Colonic mucosa (tissue), 4 donors: ENCODE measurements around the gene CABCOCO1. TPM values are rescaled to one million over a fixed set of nuclear protein-coding genes. Genes with fewer than 3 reads are reported as not detected.

ENCODE experiments used
- DNase-seq: peaks from one replicate; pipeline ENCODE4 v3.0.0-alpha.2; 2020
- H3K27ac ChIP-seq: fragments of 200-600 bp; one replicate; pipeline ENCODE4 v1.8.0; 2021
- H3K27me3 ChIP-seq: fragments of 200-600 bp; one replicate; pipeline ENCODE4 v1.8.0; 2021
- H3K36me3 ChIP-seq: fragments of 200-600 bp; one replicate; pipeline ENCODE4 v1.8.0; 2021
- H3K4me1 ChIP-seq: fragments of 200-600 bp; one replicate; pipeline ENCODE4 v1.8.0; 2021; ENCODE audit warnings: mild to moderate bottlenecking
- H3K4me3 ChIP-seq: fragments of 200-600 bp; one replicate; pipeline ENCODE4 v1.8.0; 2021
- H3K9ac ChIP-seq, 2 donors: one replicate each; pipeline ENCODE4 v1.7.0; 2013; ENCODE audit warnings: control low read depth in 2 of 2, low read depth in 2 of 2, low read length in 2 of 2
- H3K9me3 ChIP-seq: fragments of 200-600 bp; one replicate; pipeline ENCODE4 v1.8.0; 2021
- intact Hi-C: fragments of 100-400 bp; cut with DNase I; formaldehyde crosslinking; loops from one replicate; pipeline ENCODE4 v1.14.1; 2022
- total RNA-seq, 2 donors: library from RNA; stranded (reverse); fragmentation: NEBNext Ultra II Directional in 1 of 2; extraction: Animal tissue kit (Norgen Biotek cat#: 25700) in 1 of 2; gene quantifications; one replicate each; pipeline ENCODE4 v1.2.1, GENCODE V29; 2021
- TF ChIP-seq, protein P1 (sequence below): fragments of 200-600 bp; IDR thresholded peaks from one replicate; pipeline ENCODE4 v1.8.0; 2022; ENCODE audit warnings: antibody characterized with exemption, mild to moderate bottlenecking
- donor health status: healthy.
- donor health status: DM: no; HTN: no; CAD: no.
- donor health status: DM: no; HTN: no; CAD: no.

Gene CABCOCO1
- total RNA-seq, 2 donors from 2014 or later, result not detected

- H3K4me1 ChIP-seq, result no peaks in the 10 kb centered on the region
- no peak overlapping the region for H3K9ac ChIP-seq
- no peaks in the 10 kb centered on the region for H3K36me3 ChIP-seq
- TF ChIP-seq, protein P1, sequence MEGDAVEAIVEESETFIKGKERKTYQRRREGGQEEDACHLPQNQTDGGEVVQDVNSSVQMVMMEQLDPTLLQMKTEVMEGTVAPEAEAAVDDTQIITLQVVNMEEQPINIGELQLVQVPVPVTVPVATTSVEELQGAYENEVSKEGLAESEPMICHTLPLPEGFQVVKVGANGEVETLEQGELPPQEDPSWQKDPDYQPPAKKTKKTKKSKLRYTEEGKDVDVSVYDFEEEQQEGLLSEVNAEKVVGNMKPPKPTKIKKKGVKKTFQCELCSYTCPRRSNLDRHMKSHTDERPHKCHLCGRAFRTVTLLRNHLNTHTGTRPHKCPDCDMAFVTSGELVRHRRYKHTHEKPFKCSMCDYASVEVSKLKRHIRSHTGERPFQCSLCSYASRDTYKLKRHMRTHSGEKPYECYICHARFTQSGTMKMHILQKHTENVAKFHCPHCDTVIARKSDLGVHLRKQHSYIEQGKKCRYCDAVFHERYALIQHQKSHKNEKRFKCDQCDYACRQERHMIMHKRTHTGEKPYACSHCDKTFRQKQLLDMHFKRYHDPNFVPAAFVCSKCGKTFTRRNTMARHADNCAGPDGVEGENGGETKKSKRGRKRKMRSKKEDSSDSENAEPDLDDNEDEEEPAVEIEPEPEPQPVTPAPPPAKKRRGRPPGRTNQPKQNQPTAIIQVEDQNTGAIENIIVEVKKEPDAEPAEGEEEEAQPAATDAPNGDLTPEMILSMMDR, result no peak
- H3K9me3 ChIP-seq, result no peaks in the 10 kb centered on the region
- no peak for DNase-seq
- intact Hi-C loops, result no loop called here
- H3K4me3 ChIP-seq, result no peak overlapping the region
- no peak overlapping the region for H3K27ac ChIP-seq
- H3K27me3 ChIP-seq, result no peaks in the 10 kb centered on the region
Observed at GRCh38 chr10:61792921-61793320, 130.2 kb downstream of the CABCOCO1 start.

DNA sequence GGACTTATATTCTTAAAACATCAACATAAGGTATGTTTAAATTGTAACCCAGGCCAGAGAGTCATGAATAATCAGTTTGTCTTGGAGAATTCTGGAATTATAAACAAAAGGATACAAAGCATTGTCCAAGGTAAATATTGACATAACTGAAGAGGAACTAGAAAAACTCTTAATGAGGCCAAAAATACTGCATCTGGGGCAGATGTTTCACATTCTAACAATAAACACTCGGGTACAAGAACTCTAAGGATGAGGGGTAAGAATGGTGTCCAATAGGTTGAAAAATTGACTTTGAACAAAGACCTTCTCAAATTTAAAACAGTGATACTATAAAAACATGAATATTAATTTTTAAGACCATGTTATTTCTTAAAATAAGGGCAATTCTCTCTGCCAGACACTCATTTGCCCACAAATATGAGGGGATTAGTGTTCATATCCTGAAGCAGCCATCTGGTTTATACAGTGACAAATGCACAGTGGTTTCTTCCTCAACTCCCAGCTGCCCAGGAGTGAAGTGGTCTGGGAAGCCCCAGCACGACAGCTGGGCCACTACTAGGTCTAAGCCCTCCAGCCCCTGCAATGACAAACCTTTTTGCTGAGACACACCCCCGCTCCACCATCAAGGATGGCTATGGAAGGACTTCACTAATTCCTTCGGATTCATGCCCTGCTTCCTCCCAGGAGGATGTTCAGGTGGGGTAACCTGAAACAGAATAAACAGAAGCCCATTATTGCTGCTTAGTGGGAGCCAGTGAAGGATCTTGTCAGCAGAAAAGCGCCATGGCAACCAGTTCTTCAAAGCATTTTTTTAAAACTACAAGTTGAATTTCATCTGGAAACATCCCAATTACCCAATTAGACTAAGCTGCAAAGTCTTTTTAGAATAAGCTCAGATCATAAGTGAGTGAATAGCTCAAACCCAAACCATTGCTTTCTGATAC lies 131.3 kb downstream of the CABCOCO1 start:
- no peaks in the 10 kb centered on the region for H3K4me1 ChIP-seq
- intact Hi-C loops, result no loop called here
- H3K36me3 ChIP-seq, result no peaks in the 10 kb centered on the region
- peak overlapping the region; percentile 20 for H3K27ac ChIP-seq
- H3K9me3 ChIP-seq, result no peaks in the 10 kb centered on the region
- no peak overlapping the region for H3K4me3 ChIP-seq
- no peaks in the 10 kb centered on the region for H3K27me3 ChIP-seq
- DNase-seq, result no peak
- no peak overlapping the region for H3K9ac ChIP-seq
- TF ChIP-seq, protein P1, result no peak

GRCh38 chr10:61795147-61795546 lies 132.4 kb downstream of the CABCOCO1 start:
- Histone ChIP-seq H3K27me3 (no peaks in the 10 kb centered on the region), H3K9ac (no peak overlapping the region), H3K27ac (no peak overlapping the region), H3K4me1 (no peaks in the 10 kb centered on the region), H3K9me3 (no peaks in the 10 kb centered on the region), H3K4me3 (no peak overlapping the region), H3K36me3 (no peaks in the 10 kb centered on the region)
- intact Hi-C loops, result no loop called here
- no peak for DNase-seq
- TF ChIP-seq, protein P1, result no peak

DNA sequence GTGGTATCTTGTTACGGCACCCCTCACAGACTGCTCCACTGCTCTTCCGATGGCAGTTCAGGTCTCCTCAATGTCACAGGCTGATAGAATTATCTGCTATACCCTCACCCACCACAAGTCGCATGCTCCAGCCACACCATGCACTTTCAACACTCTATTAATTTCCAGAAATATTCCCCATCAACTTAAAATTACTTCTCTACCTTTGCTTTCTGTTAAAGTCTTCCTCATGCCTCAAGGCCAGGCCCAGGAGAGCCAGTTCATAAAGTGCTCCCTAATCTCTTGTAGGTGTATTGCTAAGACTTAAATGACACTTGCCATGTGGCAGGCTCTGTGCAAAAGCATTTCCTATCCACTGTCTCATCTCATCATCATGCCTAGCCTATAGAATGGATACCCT lies 132.8 kb downstream of the CABCOCO1 start:
- TF ChIP-seq, protein P1, result no peak
- no peak overlapping the region for H3K4me3 ChIP-seq
- H3K36me3 ChIP-seq, result no peaks in the 10 kb centered on the region
- intact Hi-C loops, result no loop called here
- H3K4me1 ChIP-seq, result no peaks in the 10 kb centered on the region
- H3K9ac ChIP-seq, result no peak overlapping the region
- no peak for DNase-seq
- no peaks in the 10 kb centered on the region for H3K9me3 ChIP-seq
- no peak overlapping the region for H3K27ac ChIP-seq
- H3K27me3 ChIP-seq, result no peaks in the 10 kb centered on the region

DNA sequence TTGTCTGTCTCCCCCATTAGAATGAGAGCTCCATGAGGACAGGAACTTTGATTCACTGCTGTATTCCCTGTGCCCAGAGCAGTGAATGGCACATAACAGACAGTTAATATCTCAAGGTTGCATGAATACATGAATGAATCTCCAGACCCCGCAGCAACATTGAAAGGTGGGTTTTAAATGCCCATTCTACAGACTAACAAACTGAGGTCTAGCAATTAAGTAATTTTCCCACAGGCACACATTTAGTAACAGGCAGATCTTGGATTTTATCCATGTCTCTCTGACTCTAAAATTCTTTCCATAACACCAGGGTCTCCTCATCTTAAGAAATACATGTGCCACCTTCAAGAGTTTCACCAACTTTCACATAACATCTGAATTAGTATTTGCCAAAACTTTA lies 134.1 kb downstream of the CABCOCO1 start:
- intact Hi-C loops, result no loop called here

More for the DNA sequence above, 134.1 kb downstream of the CABCOCO1 start:
- TF ChIP-seq, protein P1, result no peak
- DNase-seq, result no peak
- H3K4me3 ChIP-seq, result no peak overlapping the region
- no peaks in the 10 kb centered on the region for H3K9me3 ChIP-seq
- H3K36me3 ChIP-seq, result no peaks in the 10 kb centered on the region
- H3K4me1 ChIP-seq, result no peaks in the 10 kb centered on the region
- no peaks in the 10 kb centered on the region for H3K27me3 ChIP-seq
- H3K9ac ChIP-seq, result no peak overlapping the region
- no peak overlapping the region for H3K27ac ChIP-seq
